Breast epithelium (tissue), 3 donors: ENCODE measurements around the gene TNIP2.

ENCODE experiments used
- CTCF ChIP-seq, 3 donors: fragments of 450-650 bp; IDR thresholded peaks; one replicate each; pipeline ENCODE4 v1.5.1; 2016 to 2017; ENCODE audit warnings: antibody characterized with exemption in 3 of 3, mild to moderate bottlenecking in 3 of 3, moderate library complexity in 3 of 3
- POLR2A ChIP-seq: fragments of 450-650 bp; IDR thresholded peaks from one replicate; pipeline ENCODE4 v1.6.1; 2016; ENCODE audit warnings: antibody characterized with exemption, mild to moderate bottlenecking, moderate library complexity
- POLR2AphosphoS5 ChIP-seq, 3 donors: sonication (generic); formaldehyde crosslinking; IDR thresholded peaks; one replicate each; pipeline ENCODE4 v1.6.1; 2017; ENCODE audit warnings: antibody characterized with exemption in 3 of 3

DNA sequence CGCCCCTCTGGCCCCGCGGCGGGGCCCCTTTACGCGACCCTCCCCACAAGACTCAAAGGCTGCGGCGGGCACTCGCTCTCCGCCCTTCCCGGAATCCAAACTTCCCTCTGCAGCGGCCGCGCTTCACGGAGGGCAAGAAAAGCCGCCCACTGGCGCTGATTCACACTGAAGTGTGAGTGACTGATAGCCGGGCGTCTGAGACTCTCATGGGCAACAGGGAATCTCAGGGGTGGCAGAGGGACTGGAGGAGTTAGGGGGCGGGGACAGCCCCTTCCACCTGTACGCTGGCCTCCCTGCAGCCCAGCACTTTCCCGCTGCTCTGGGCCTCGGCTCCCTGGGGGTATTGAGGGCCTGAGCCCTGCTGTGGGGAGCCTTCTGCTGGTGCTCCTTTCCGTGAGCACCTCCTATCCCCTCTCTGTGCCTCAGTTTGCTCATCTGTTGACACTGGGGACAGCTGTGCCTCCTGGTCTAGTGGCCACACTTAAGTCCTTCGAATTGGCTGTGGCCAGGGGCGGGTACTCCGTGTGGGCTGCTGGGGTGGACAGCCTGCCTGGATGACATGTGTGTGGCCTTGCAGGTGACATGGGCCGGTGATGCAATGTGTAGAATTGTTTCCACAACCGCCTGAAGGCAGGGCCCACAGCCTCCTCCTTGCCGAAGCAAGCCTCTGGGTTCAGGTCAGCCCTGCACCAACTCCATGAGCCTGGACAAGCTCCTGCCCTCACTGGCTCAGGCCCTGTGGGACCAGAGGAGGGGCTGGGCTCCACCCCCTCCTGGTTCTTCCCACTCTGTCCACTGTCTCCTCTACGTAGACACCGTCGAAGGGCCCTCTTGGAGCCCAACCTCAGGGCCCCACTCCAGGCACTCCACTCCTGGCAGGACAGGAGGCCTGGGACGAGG is 37.7 kb upstream of the TNIP2 start:
- TF ChIP-seq CTCF (IDR thresholded peaks at IDR 0.05) (peak in 1 of 3 donors; percentile 14), POLR2A (no peak), POLR2AphosphoS5 (IDR thresholded peaks at IDR 0.05) (no peak)
